Prostate gland (tissue), 2 donors: Measurements from ENCODE around the gene ZNF578.
"Not testable (repeated sequence)": the region's sequence is repeated elsewhere in the genome, so short reads cannot be mapped to it uniquely, and the experiment has no call there.

Experiments
- POLR2A ChIP-seq: fragments of 450-650 bp; IDR thresholded peaks from one replicate; pipeline ENCODE4 v1.6.1; 2016; ENCODE audit warnings: antibody characterized with exemption, mild to moderate bottlenecking
- TF ChIP-seq, protein P1 (sequence below), 4 experiments: fragments of 200-600 bp in 2 of 4; fragments of 450-650 bp in 2 of 4; sonication (generic) in 2 of 4; IDR thresholded peaks; 1 replicate in 3 of 4; 2 replicates in 1 of 4; pipeline ENCODE4 v1.5.1; 2016 to 2019; ENCODE audit warnings: antibody characterized with exemption in 4 of 4, mild to moderate bottlenecking in 2 of 4, moderate library complexity in 2 of 4

DNA sequence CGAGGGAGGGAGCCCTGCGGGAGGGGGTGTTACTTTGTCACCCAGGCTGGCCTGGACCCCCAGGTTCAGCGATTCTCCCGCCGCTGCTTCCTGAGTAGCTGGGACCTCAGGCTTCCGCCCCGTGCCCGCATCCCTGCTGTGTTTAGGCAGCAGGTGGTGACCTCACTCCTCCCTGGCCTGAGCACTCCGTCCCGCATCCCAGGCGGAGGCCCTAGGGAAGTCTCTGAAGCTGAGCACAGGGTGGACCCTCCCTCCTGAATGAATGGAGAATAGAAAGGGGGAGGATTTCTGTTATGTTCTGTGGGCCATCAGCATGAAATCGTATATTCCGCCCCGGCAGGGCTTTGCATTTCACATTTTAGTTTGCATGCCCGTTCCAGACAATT, 82.0 kb downstream of the ZNF578 start:
- TF ChIP-seq, protein P1, sequence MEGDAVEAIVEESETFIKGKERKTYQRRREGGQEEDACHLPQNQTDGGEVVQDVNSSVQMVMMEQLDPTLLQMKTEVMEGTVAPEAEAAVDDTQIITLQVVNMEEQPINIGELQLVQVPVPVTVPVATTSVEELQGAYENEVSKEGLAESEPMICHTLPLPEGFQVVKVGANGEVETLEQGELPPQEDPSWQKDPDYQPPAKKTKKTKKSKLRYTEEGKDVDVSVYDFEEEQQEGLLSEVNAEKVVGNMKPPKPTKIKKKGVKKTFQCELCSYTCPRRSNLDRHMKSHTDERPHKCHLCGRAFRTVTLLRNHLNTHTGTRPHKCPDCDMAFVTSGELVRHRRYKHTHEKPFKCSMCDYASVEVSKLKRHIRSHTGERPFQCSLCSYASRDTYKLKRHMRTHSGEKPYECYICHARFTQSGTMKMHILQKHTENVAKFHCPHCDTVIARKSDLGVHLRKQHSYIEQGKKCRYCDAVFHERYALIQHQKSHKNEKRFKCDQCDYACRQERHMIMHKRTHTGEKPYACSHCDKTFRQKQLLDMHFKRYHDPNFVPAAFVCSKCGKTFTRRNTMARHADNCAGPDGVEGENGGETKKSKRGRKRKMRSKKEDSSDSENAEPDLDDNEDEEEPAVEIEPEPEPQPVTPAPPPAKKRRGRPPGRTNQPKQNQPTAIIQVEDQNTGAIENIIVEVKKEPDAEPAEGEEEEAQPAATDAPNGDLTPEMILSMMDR (IDR thresholded peaks at IDR 0.05): not testable (repeated sequence)
- not testable (repeated sequence) for TF ChIP-seq POLR2A
